Rectal smooth muscle tissue (tissue), 1 donor: ENCODE results near the gene EXD3.

Experiments used
- H3K27ac ChIP-seq: one replicate; pipeline ENCODE4 v1.7.0; 2013; ENCODE audit warnings: low read depth, low read length, inconsistent platforms
- H3K27me3 ChIP-seq: one replicate; pipeline ENCODE4 v1.7.0; 2013; ENCODE audit warnings: low read length; ENCODE audit not compliant: control insufficient read depth, insufficient read depth
- H3K36me3 ChIP-seq: one replicate; pipeline ENCODE4 v1.7.0; 2013; ENCODE audit warnings: low read length; ENCODE audit not compliant: control insufficient read depth, insufficient read depth
- H3K4me1 ChIP-seq: one replicate; pipeline ENCODE4 v1.7.0; 2013; ENCODE audit warnings: low read length; ENCODE audit not compliant: control insufficient read depth, insufficient read depth
- H3K4me3 ChIP-seq: one replicate; pipeline ENCODE4 v1.7.0; 2013; ENCODE audit warnings: low read length
- H3K9ac ChIP-seq: one replicate; pipeline ENCODE4 v1.7.0; 2013; ENCODE audit warnings: low read length

The EXD3 gene

DNA sequence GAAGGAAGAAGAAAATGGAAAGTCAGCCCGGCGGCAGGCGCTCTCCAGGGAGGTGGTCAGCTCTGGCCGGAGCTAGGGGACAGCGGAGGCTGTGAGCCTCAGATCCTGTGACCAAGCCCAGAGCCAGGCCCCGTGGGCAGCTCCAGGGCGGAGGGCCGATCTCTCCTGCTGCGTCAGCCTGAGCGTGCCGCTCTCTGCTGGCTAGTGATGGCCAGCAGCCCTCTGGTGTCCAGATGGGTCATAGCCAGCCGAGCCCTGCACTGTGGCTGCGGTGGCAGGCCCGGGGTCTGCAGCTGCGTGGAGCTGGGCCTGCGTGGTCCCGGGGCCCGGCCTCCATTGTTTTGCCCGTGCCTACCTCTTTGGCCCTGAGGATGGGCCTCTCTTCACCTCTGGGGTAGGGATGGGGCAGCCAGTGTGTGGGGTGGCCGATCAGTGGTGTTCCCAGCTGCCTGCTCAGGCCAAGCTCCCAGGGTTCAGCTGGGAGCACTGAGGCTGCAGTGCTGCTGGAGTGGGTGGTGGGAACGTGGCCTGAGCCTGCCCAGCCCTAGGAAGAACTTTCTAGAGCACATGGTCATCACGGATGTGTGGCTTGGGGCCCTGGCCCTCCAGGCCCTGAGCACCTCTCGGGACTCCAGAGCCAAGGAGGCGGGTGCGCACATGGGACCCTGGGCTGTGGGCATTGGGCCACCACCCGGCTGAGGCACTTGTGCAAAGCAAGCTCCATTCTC, 103.8 kb downstream of the EXD3 start:
- Histone ChIP-seq H3K27me3 (peaks cover 6% of the 10 kb centered on the region), H3K9ac (no peak overlapping the region), H3K36me3 (no peaks in the 10 kb centered on the region), H3K4me3 (no peak overlapping the region), H3K4me1 (no peaks in the 10 kb centered on the region), H3K27ac (no peak overlapping the region)

DNA sequence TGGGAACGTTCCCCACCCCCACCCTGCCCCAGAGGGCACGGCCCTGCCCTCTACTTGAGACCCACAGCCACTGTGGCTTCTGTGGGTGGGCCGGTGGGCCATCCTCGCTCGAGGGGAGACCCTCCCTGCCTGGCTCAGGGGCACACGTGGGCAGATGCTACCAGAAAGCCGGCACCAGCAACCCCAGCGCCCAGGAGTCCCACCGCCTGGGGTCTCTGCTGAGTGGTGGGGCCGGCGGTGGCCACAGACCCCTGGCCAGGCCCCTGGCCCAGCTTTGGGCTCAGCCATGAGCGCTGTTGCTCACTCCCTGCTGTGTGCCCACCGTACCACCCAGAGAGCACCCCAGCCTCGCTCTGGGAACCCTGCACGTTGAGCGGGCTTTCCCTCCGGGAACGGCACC, 104.4 kb downstream of the EXD3 start:
- no peak overlapping the region for H3K9ac ChIP-seq
- H3K36me3 ChIP-seq = no peaks in the 10 kb centered on the region
- peaks cover 6% of the 10 kb centered on the region for H3K27me3 ChIP-seq
- no peak overlapping the region for H3K27ac ChIP-seq
- H3K4me1 ChIP-seq = no peaks in the 10 kb centered on the region
- H3K4me3 ChIP-seq = no peak overlapping the region

DNA sequence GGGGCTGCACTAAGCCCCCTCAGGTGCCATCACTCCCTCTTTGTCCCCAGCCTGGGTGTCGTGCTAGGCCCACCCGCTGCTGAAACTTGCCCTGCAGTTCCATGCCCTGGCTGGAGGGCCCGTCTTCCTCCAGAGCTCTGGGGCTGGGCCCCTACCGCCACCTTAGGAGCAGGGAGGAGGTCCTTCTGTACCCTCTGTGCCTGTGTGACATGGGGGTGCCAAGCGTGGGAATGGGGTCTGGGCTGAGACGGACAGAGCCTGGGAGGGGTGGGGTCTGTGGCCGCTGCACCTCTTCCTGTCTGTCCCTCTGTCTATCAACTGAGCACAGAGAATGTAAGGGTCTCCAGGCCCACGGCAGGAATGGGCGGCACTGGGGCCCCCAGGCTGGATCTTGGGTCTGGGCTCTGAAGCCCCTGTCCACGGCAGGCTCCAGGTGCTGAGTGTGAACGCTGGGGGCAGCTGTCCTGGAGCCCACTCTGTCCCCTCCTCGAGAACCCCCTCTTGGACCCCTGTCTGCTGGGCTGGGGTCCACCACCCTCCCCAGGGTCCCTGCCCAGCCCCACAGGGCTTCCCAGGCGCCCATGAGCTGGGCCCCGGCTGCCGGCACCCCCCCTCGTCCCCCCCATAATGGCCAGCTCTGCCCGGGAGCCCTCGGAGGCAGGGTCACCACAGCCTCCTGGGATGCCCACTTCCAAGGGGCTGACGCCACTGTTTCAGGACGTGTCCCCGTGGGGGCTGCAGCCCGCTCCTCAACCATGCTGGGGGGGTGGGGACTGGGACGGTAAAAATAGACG, 105.0 kb downstream of the EXD3 start:
- Histone ChIP-seq H3K9ac (no peak overlapping the region), H3K36me3 (no peaks in the 10 kb centered on the region), H3K4me3 (no peak overlapping the region), H3K4me1 (no peaks in the 10 kb centered on the region), H3K27me3 (peaks cover 6% of the 10 kb centered on the region), H3K27ac (no peak overlapping the region)

DNA sequence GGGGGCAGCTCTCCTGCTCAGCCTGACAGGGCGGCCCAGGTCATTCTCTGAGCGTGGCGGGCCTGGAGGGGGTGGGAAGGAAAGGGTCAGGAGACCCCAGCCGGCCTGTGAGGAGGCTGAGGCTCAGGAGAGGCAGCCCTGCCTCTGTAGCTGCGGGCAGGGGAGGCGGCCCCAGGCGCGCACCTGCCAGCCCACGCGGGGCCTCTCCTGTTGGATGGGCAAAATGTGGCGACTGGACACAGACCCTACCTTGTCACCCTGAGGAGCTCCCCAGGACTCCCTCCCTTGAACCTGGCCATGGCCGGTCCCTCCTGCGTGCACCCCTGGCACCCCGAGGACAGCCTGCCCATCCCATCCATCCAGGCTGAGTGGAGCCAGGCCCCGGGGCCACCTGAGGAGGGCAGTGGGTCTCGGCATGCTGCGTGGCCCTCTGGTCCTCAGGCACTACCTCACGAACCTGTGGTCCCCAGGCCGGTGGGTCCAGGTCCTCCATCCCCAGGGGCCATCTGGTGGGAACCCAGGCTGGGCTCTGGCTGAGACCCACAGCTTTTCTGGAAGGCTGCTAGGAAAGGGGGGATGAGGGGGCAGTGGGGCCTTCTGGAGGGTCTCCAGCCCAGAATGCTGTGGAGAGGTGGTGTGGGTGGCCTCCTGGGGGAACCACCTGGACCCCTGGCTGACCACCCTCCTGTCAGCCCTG, 105.8 kb downstream of the EXD3 start:
- Histone ChIP-seq H3K27ac (no peak overlapping the region), H3K4me3 (no peak overlapping the region), H3K27me3 (peaks cover 6% of the 10 kb centered on the region), H3K9ac (no peak overlapping the region), H3K4me1 (no peaks in the 10 kb centered on the region), H3K36me3 (no peaks in the 10 kb centered on the region)

DNA sequence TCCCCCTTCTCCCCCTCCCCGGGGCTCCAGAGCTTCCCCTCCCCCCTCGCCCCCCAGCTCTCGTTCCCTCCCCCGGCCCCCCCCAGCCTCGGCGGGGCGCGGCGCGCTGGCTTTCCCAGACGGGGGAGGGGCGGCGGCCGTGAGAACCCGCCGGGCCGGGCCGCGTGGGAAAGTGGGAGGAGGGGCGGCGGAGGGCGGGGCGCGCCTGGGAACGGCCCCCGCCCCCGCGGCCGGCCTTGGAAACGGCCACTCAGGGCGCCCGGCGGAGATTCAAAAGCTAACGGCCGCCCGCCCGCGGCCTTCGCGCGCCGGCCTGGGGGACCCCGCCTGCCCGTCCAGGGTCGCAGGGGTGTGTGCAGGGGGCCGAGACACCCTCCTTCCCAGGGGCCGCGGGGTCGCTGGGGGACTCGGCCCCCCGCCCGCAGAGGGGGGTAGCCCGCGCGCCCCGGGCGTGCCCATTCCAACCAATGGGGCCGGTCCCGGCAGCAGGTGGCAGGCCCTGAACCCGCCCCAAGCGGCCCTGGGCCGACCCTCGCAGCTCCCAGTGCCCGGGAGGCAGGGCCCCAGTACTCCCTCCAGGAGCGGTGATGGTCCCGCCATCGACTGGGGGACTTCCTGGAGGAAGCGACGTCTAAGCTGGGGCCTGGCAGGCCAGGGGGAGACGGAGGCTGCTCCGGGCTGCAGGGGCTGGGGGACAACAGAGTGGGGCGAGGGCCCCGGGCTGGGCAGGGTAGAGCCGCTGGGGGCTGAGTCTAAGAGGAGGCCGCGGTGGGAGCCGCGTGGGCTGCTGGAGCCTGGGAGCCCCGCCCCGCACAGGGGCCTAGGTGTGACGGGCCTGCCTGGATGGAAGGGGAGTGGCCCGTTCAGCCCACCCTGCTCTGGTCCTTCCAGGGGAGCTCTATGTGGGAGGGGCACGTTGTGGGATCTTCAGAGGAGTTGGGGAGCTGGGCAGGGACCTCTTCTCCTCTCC, 106.7 kb downstream of the EXD3 start:
- Histone ChIP-seq H3K4me1 (no peaks in the 10 kb centered on the region), H3K27ac (no peak overlapping the region), H3K4me3 (no peak overlapping the region), H3K9ac (no peak overlapping the region), H3K27me3 (peaks cover 6% of the 10 kb centered on the region), H3K36me3 (no peaks in the 10 kb centered on the region)

DNA sequence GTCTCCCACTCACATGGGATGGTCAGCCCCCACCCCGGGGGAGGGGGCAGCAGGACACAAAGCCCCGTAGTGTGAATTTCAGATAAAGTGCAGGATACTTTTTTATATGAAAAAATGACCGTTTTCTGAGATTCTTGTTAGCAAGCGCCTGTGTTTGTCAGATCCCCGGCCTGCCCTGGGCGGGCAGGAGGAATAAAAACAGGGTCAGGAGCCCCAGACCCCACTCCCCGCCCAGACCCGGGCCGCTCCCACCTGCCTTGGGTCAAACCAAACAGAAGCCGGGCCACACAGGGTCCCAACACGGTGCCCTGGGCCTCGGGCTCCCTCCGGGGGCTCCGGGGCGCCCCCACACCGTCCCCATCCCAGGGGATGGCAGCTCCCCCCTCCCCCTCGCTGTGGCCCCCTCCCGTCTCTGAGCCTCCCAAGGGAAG, 107.4 kb downstream of the EXD3 start:
- H3K36me3 ChIP-seq = no peaks in the 10 kb centered on the region
- peaks cover 6% of the 10 kb centered on the region for H3K27me3 ChIP-seq
- H3K4me3 ChIP-seq = no peak overlapping the region
- no peak overlapping the region for H3K9ac ChIP-seq
- H3K27ac ChIP-seq = no peak overlapping the region
- no peaks in the 10 kb centered on the region for H3K4me1 ChIP-seq

DNA sequence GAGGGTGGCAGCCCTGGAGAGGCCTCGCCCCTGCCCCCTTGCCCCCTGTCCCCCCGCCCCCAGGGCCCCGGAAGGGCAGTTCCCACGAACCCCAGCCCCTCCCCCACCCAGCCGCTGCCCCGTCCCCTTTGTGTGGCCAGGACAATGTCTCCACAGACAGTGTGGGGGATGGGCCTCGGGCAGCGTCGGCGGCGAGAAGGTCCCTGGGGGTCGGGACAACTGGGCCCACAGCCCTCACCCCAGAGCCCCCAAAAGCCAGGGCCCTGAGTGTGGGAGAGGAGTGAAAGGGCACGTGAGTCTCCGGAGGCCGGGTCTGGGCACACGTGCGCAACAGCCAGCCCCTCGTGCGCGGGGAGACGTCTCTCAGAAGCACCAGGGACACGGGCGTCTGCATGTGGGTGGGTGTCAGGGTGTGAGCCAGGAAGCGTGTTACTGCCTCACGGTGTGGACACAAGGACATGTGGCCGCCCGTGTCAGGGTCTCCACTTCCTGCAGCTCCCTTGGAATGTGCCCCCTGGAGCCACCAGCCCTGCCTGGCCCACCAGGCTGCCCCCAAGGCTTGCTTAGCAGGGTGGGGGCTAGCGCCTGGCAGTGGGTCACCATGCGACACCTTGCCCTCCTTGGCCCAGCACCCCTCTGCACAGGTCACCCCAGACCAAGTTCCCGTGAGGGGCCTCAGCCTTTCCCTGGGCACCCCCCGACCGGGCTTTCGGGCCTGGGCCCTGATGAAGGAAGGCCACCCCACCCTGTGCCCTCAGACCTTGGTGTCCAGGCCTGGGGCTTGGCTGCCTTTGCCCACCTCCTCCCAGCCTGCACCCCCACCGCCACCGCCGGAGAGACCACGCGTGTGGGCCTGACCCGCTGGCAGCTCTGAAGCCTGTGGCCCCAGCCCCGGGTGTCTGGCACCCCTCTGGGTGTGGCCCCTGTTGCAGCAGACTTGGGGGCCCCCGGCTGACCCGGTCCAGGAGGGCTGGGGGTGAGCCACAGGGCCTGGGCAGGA, 108.1 kb downstream of the EXD3 start:
- H3K4me3 ChIP-seq = no peak overlapping the region
- H3K27ac ChIP-seq = no peak overlapping the region
- H3K27me3 ChIP-seq = peaks cover 6% of the 10 kb centered on the region
- H3K4me1 ChIP-seq = no peaks in the 10 kb centered on the region
- H3K36me3 ChIP-seq = no peaks in the 10 kb centered on the region
- no peak overlapping the region for H3K9ac ChIP-seq

DNA sequence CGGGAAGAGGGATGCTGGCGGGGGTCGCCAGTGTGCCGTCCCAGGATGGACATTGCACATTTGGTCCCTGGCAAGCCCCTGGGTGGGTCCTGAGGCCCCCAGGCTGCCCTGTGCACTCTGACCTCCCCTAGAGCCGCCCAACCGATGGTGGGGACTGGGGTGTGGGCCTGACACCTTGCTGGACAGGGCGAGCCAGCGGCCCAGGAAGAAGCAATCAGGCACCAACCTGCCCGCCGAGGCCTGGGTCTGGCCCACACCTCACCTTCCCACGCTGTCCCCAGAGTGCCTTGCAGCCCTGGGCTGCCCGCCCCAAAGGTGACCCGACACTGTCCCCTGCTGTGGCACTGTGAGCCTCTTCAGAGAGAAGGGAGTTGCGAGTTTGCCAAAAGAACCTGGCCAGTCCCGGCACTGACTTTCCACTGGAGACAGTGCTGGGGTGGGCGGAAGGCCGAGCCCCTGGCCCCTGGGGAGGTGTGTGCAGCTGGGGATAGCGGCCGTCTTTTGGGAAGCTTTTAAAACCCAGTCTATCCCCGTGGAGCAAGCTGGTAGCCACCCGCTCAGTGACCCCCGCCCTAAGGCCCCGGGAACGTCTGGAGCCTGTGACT, 108.9 kb downstream of the EXD3 start:
- no peak overlapping the region for H3K27ac ChIP-seq
- H3K27me3 ChIP-seq = peaks cover 8% of the 10 kb centered on the region
- H3K36me3 ChIP-seq = no peaks in the 10 kb centered on the region

DNA sequence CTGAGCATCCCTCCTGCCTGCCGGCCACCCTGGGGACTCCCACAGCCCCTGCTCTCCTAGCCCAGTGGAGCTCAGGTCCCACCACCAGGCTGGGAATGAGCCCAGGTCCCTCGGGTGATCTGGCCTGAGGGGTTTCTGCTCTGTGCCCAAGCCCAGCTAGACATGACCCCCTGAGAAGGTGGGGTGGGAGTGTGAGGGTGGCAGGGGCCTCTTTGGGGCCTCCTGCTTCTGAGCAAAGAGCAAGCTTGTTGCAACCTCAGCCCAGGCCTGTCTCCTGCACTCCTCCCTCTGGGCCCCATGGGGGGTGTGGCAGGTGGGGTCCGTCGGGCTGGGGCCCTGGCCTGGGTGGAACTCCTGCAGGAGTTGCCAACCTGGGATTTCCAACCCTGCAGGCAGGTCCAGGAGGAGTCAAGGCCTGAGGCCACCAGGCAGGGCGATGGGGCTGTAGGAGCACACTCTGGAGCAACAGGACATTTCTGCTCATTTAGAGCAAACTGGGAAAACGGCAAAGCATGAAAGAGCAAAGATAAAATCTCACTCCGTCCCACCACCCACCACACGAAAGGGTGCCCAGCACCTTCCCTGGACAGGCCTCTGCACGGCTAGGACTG, 109.5 kb downstream of the EXD3 start:
- peaks cover 8% of the 10 kb centered on the region for H3K27me3 ChIP-seq
- no peaks in the 10 kb centered on the region for H3K36me3 ChIP-seq
- H3K4me3 ChIP-seq = no peak overlapping the region
- H3K27ac ChIP-seq = no peak overlapping the region
- no peaks in the 10 kb centered on the region for H3K4me1 ChIP-seq
- H3K9ac ChIP-seq = no peak overlapping the region

More for the DNA sequence above, 108.9 kb downstream of the EXD3 start:
- no peak overlapping the region for H3K4me3 ChIP-seq
- H3K9ac ChIP-seq = no peak overlapping the region
- no peaks in the 10 kb centered on the region for H3K4me1 ChIP-seq

DNA sequence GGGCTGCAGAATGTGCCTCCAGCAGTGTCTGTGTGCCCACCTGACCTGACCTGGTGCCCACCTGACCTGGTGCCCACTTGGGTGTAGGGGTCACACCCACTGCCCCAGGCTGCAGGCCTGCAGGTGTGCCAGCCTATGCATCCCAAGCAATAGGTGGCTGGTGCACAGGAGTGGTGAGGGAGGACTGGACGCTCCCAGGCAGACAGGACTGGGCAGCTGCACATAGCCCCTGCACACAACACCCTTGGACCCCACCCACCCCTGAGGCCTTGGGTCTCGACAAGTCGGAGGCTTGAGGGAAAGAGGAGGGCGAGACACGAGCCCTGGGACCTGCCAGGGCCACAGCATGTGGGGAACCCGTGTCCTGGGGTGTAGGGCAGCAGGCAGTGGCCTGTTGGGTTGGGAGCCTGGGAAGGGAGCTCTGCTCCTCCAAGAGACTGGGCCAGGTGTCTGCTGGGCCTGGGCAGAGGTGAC, 110.1 kb downstream of the EXD3 start:
- Histone ChIP-seq H3K4me3 (no peak overlapping the region), H3K36me3 (no peaks in the 10 kb centered on the region), H3K27ac (no peak overlapping the region), H3K9ac (no peak overlapping the region), H3K27me3 (peaks cover 8% of the 10 kb centered on the region), H3K4me1 (no peaks in the 10 kb centered on the region)
